Endothelial cell (in vitro differentiated cells): ENCODE measurements around the gene APBB2. TPM values are rescaled to one million over a fixed set of nuclear protein-coding genes. Genes with fewer than 3 reads are reported as not detected.

Experiments
- DNase-seq: peaks from one replicate; pipeline ENCODE4 v3.0.0; 2021; ENCODE audit warnings: low spot score
- H3K27ac Mint-ChIP-seq: one replicate; pipeline ENCODE4 v1.8.0; 2021; ENCODE audit warnings: mixed read lengths, inconsistent platforms; ENCODE audit not compliant: unreplicated experiment
- H3K27me3 Mint-ChIP-seq: one replicate; pipeline ENCODE4 v1.8.0; 2021; ENCODE audit warnings: mild to moderate bottlenecking, moderate library complexity, mixed read lengths, inconsistent platforms; ENCODE audit not compliant: unreplicated experiment
- H3K36me3 Mint-ChIP-seq: one replicate; pipeline ENCODE4 v1.8.0; 2021; ENCODE audit warnings: mild to moderate bottlenecking, low read depth, mixed read lengths, inconsistent platforms; ENCODE audit not compliant: unreplicated experiment
- H3K4me1 Mint-ChIP-seq: one replicate; pipeline ENCODE4 v1.8.0; 2021; ENCODE audit warnings: mild to moderate bottlenecking, mixed read lengths, inconsistent platforms; ENCODE audit not compliant: unreplicated experiment
- H3K4me3 Mint-ChIP-seq: one replicate; pipeline ENCODE4 v1.8.0; 2021; ENCODE audit warnings: mild to moderate bottlenecking, mixed read lengths, inconsistent platforms; ENCODE audit not compliant: unreplicated experiment
- H3K9me3 Mint-ChIP-seq: one replicate; pipeline ENCODE4 v1.8.0; 2021; ENCODE audit warnings: mixed read lengths, inconsistent platforms; ENCODE audit not compliant: unreplicated experiment
- CTCF ChIP-seq: fragments of 200-600 bp; sonication (generic); IDR thresholded peaks from one replicate; pipeline ENCODE4 v1.5.0; 2021; ENCODE audit warnings: antibody characterized with exemption; ENCODE audit not compliant: unreplicated experiment
- total RNA-seq: library from RNA; stranded (reverse); fragmentation: NEBNext Ultra II Directional; extraction: Animal tissue kit (Norgen Biotek cat#: 25700); gene quantifications from one replicate; pipeline ENCODE4 v1.2.1, GENCODE V29; 2021; ENCODE audit not compliant: unreplicated experiment

The APBB2 gene
- total RNA-seq, 1 donor from 2014 or later, result 103 TPM

GRCh38 chr4:41140410-41140809, 73.9 kb downstream of the APBB2 start:
- Mint-ChIP-seq H3K4me1 (peaks cover 34% of the 10 kb centered on the region), H3K27ac (no peak overlapping the region), H3K4me3 (no peak overlapping the region), H3K27me3 (no peaks in the 10 kb centered on the region), H3K9me3 (no peaks in the 10 kb centered on the region), H3K36me3 (peaks cover 25% of the 10 kb centered on the region)
- TF ChIP-seq CTCF, result no peak
- no peak for DNase-seq

DNA sequence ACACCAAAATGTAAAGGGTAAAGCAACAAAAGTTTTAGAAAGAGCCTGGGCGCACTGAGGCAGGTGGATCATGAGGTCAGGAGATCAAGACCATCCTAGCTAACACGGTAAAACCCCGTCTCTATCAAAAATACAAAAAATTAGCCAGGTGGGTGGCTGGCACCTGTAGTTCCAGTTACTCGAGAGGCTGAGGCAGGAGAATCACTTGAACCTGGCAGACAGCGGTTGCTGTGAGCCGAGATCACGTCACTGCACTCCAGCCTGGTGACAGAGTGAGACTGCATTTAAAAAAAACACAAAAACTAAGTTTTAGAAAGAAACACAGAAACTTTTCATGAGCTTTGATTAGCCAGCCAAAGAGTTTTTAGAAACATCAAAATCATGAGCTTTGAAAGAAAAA, 76.5 kb downstream of the APBB2 start:
- Mint-ChIP-seq H3K36me3 (peaks cover 20% of the 10 kb centered on the region), H3K27ac (no peak overlapping the region), H3K27me3 (no peaks in the 10 kb centered on the region), H3K4me1 (peaks cover 30% of the 10 kb centered on the region), H3K4me3 (no peak overlapping the region), H3K9me3 (no peaks in the 10 kb centered on the region)
- no peak for TF ChIP-seq CTCF
- no peak for DNase-seq

GRCh38 chr4:41136456-41136855, 77.9 kb downstream of the APBB2 start:
- no peak for TF ChIP-seq CTCF
- H3K9me3 Mint-ChIP-seq, result no peaks in the 10 kb centered on the region
- H3K27ac Mint-ChIP-seq, result no peak overlapping the region
- peaks cover 6% of the 10 kb centered on the region for H3K36me3 Mint-ChIP-seq
- H3K27me3 Mint-ChIP-seq, result no peaks in the 10 kb centered on the region
- peaks cover 33% of the 10 kb centered on the region for H3K4me1 Mint-ChIP-seq
- no peak for DNase-seq
- no peak overlapping the region for H3K4me3 Mint-ChIP-seq

- no peak for DNase-seq
- H3K9me3 Mint-ChIP-seq, result no peaks in the 10 kb centered on the region
- H3K4me1 Mint-ChIP-seq, result peaks cover 34% of the 10 kb centered on the region
- no peak for TF ChIP-seq CTCF
- no peak overlapping the region for H3K27ac Mint-ChIP-seq
- no peak overlapping the region for H3K4me3 Mint-ChIP-seq
- H3K27me3 Mint-ChIP-seq, result no peaks in the 10 kb centered on the region
- no peaks in the 10 kb centered on the region for H3K36me3 Mint-ChIP-seq
These were observed 78.5 kb downstream of the APBB2 start for GRCh38 chr4:41135801-41136200.

GRCh38 chr4:41134581-41134980, 79.8 kb downstream of the APBB2 start:
- H3K27ac Mint-ChIP-seq, result no peak overlapping the region
- H3K4me3 Mint-ChIP-seq, result no peak overlapping the region
- no peak for TF ChIP-seq CTCF
- no peaks in the 10 kb centered on the region for H3K36me3 Mint-ChIP-seq
- DNase-seq, result no peak
- H3K27me3 Mint-ChIP-seq, result no peaks in the 10 kb centered on the region
- H3K9me3 Mint-ChIP-seq, result no peaks in the 10 kb centered on the region
- H3K4me1 Mint-ChIP-seq, result peaks cover 35% of the 10 kb centered on the region
